Measurements from ENCODE around the gene AIG1. TPM values are rescaled to one million over a fixed set of nuclear protein-coding genes. Genes with fewer than 3 reads are reported as not detected.

AIG1 gene
- total RNA-seq, 2 experiments from 2014 or later, result 0.40 to 0.85 TPM

- ChIA-PET POLR2A (no interaction called here), CTCF (ENCODE audit: unreplicated experiment) (no interaction called here)
- H3K79me2 ChIP-seq (ENCODE audit: insufficient read depth, low read depth, low read length), result no peaks in the 10 kb centered on the region
- H2AFZ ChIP-seq (ENCODE audit: low read length), result no peak overlapping the region
- no TSS peak for BruUV-seq (replicated peaks)
- no peak for TF ChIP-seq CTCF (conservative IDR thresholded peaks at IDR 0.05; ENCODE audit: low read length)
- no peak for TF ChIP-seq EZH2phosphoT487 (IDR thresholded peaks at IDR 0.05; ENCODE audit: borderline replicate concordance, low read depth, low read length)
- no peak for DNase-seq (ENCODE audit: low spot score)
- intact Hi-C loops (cut with micrococcal nuclease; ENCODE audit: unreplicated experiment), result no loop called here
- H4K20me1 ChIP-seq (ENCODE audit: insufficient read depth, low read length), result no peaks in the 10 kb centered on the region
- no peak overlapping the region for H3K27ac ChIP-seq (ENCODE audit: low read depth, low read length, poor library complexity, severe bottlenecking)
- no peaks in the 10 kb centered on the region for H3K4me1 ChIP-seq (ENCODE audit: insufficient read depth, low read length, poor library complexity, severe bottlenecking)
- no peak overlapping the region for H3K4me3 ChIP-seq (ENCODE audit: low read depth, low read length, poor library complexity, severe bottlenecking)
- no peak overlapping the region for H3K4me2 ChIP-seq (ENCODE audit: low read length)
- H3K9me2 ChIP-seq (ENCODE audit: insufficient read depth, low read length), result no peaks in the 10 kb centered on the region
- H3K9me3 ChIP-seq (ENCODE audit: low read length), result no peaks in the 10 kb centered on the region
- H3K36me3 ChIP-seq (ENCODE audit: insufficient read depth, low read length), result no peaks in the 10 kb centered on the region
Observed at GRCh38 chr6:143264379-143264778, 203.7 kb downstream of the AIG1 start.

GRCh38 chr6:143264986-143265764, 204.5 kb downstream of the AIG1 start:
- POLR2A ChIA-PET, result no interaction called here
- BruUV-seq (replicated peaks), result no TSS peak
- intact Hi-C loops (cut with micrococcal nuclease; ENCODE audit: unreplicated experiment), result no loop called here
- no peak for TF ChIP-seq EZH2phosphoT487 (IDR thresholded peaks at IDR 0.05; ENCODE audit: borderline replicate concordance, low read depth, low read length)
- no peak for TF ChIP-seq CTCF (conservative IDR thresholded peaks at IDR 0.05; ENCODE audit: low read length)
- Histone ChIP-seq H3K79me2 (ENCODE audit: insufficient read depth, low read depth, low read length) (no peaks in the 10 kb centered on the region), H3K4me2 (ENCODE audit: low read length) (no peak overlapping the region), H2AFZ (ENCODE audit: low read length) (no peak overlapping the region), H3K9me2 (ENCODE audit: insufficient read depth, low read length) (no peaks in the 10 kb centered on the region), H3K4me1 (ENCODE audit: insufficient read depth, low read length, poor library complexity, severe bottlenecking) (no peaks in the 10 kb centered on the region), H3K27ac (ENCODE audit: low read depth, low read length, poor library complexity, severe bottlenecking) (no peak overlapping the region), H3K36me3 (ENCODE audit: insufficient read depth, low read length) (no peaks in the 10 kb centered on the region), H3K9me3 (ENCODE audit: low read length) (no peaks in the 10 kb centered on the region), H4K20me1 (ENCODE audit: insufficient read depth, low read length) (no peaks in the 10 kb centered on the region), H3K4me3 (ENCODE audit: low read depth, low read length, poor library complexity, severe bottlenecking) (no peak overlapping the region)
- CTCF ChIA-PET (ENCODE audit: unreplicated experiment), result no interaction called here
- no peak for DNase-seq (ENCODE audit: low spot score)

DNA sequence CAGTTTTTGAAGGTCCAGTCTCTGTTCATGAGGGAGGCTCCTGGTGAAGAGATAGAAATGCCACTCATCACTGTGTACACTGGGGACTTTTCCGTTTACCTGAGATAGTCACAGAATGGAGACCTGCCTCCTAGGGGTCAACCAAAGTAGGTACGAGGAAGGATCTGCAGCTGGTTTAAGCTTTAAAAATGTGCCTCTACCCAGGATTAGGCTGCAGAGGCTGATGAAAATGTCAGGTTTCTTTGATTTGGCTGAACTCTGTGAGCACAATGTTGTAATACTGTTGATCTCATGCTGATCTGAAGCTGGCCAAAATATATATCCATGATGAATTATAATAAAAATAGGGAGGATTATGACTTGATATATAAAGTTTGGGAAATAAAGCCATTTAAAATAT, 207.1 kb downstream of the AIG1 start:
- Histone ChIP-seq H3K36me3 (ENCODE audit: insufficient read depth, low read length) (no peaks in the 10 kb centered on the region), H3K4me2 (ENCODE audit: low read length) (no peak overlapping the region), H3K4me3 (ENCODE audit: low read depth, low read length, poor library complexity, severe bottlenecking) (no peak overlapping the region), H4K20me1 (ENCODE audit: insufficient read depth, low read length) (no peaks in the 10 kb centered on the region), H3K9me2 (ENCODE audit: insufficient read depth, low read length) (no peaks in the 10 kb centered on the region), H3K79me2 (ENCODE audit: insufficient read depth, low read depth, low read length) (no peaks in the 10 kb centered on the region), H3K9me3 (ENCODE audit: low read length) (no peaks in the 10 kb centered on the region), H3K27ac (ENCODE audit: low read depth, low read length, poor library complexity, severe bottlenecking) (no peak overlapping the region), H2AFZ (ENCODE audit: low read length) (no peak overlapping the region), H3K4me1 (ENCODE audit: insufficient read depth, low read length, poor library complexity, severe bottlenecking) (no peaks in the 10 kb centered on the region)
- ChIA-PET CTCF (ENCODE audit: unreplicated experiment) (no interaction called here), POLR2A (no interaction called here)
- DNase-seq (ENCODE audit: low spot score), result no peak
- no TSS peak for BruUV-seq (replicated peaks)
- intact Hi-C loops (cut with micrococcal nuclease; ENCODE audit: unreplicated experiment), result no loop called here
- TF ChIP-seq CTCF (conservative IDR thresholded peaks at IDR 0.05; ENCODE audit: low read length) (no peak), EZH2phosphoT487 (IDR thresholded peaks at IDR 0.05; ENCODE audit: borderline replicate concordance, low read depth, low read length) (no peak)
